ENCODE results near the gene GALNT16. TPM values are rescaled to one million over a fixed set of nuclear protein-coding genes. Genes with fewer than 3 reads are reported as not detected.
A peak's percentile ranks its signal among the peaks of the same experiment; 100 is the strongest.

Gene GALNT16
- total RNA-seq, 4 donors from 2014 or later: 2.5 to 11.3 (median 2.8) TPM

DNA sequence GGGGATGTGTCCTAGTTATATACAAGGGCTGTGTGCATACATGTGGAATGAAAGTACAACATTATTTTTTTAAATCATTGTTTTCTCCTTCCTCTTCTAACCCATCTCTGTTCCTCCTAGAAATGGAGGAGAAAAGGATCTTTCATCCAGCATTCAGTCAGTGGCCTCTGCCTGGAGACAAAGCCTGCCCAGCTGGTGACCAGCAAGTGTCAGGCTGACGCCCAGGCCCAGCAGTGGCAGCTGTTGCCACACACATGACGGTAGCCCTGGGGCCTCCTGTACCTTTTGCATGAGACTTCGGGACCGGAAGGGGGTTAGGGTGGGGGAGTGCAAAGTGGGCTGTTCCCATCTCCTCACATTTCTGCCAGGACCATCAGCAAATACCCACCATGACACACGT lies 92.0 kb downstream of the GALNT16 start:
- in situ Hi-C loops (cut with MboI; ENCODE audit: low pct_ligation_motif_present in 1 of 4, low pct_unique_long_range_greater_than_20kb in 1 of 4, low sequenced_read_pairs in 3 of 4): no loop called here
- no peak for TF ChIP-seq POLR2A (IDR thresholded peaks at IDR 0.05)
- TF ChIP-seq POLR2AphosphoS5 (IDR thresholded peaks at IDR 0.05): no peak
- Histone ChIP-seq H3K4me3 (no peak overlapping the region), H3K36me3 (no peaks in the 10 kb centered on the region), H3K9me3 (no peaks in the 10 kb centered on the region), H3K4me1 (peaks cover 0 to 11% (median 5%) of the 10 kb centered on the region in 4 donors), H3K27ac (no peak overlapping the region), H3K27me3 (no peaks in the 10 kb centered on the region)
- DNase-seq: no peak
- WGBS, 2 donors (ENCODE audit: low coverage in 1 of 2): 95% methylated on average over 5 of the region's 5 CpGs; no CpG with 5 or more reads in 1 of the 2 donors
- intact Hi-C loops (cut with DNase I; ENCODE audit: low total_unique reads): no loop called here

DNA sequence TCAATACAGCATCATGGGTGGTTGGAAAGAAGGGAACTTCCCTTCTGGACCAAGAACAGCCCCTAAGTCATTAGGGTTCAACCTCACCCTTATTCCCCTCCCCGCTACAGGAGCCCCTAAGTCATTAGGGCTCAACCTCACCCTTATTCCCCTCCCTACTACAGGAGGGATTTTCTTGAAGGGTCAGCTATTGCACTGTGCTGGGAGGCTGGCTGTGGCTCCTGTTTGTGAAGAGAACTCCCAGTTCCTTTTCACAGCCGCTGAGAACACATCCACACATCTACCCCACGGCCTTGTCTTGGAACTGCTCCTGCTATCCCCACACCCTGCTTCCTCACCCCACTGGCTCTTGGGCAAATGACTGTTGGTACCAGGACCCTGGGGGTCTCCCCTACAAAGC lies 93.2 kb downstream of the GALNT16 start:
- no peak for DNase-seq
- Histone ChIP-seq H3K36me3 (no peaks in the 10 kb centered on the region), H3K4me3 (no peak overlapping the region), H3K27ac (no peak overlapping the region), H3K4me1 (peaks cover 0 to 11% (median 5%) of the 10 kb centered on the region in 4 donors), H3K9me3 (no peaks in the 10 kb centered on the region), H3K27me3 (no peaks in the 10 kb centered on the region)
- intact Hi-C loops (cut with DNase I; ENCODE audit: low total_unique reads) (no loop called here), in situ Hi-C loops (cut with MboI; ENCODE audit: low pct_ligation_motif_present in 1 of 4, low pct_unique_long_range_greater_than_20kb in 1 of 4, low sequenced_read_pairs in 3 of 4) (no loop called here)
- 89% methylated on average over 3 of the region's 3 CpGs; no CpG with 5 or more reads in 1 of the 2 donors for WGBS, 2 donors (ENCODE audit: low coverage in 1 of 2)
- no peak for TF ChIP-seq POLR2A (IDR thresholded peaks at IDR 0.05)
- TF ChIP-seq POLR2AphosphoS5 (IDR thresholded peaks at IDR 0.05): no peak
- TF ChIP-seq EP300 (IDR thresholded peaks at IDR 0.05; ENCODE audit: low read depth): no peak
- TF ChIP-seq, protein P1, sequence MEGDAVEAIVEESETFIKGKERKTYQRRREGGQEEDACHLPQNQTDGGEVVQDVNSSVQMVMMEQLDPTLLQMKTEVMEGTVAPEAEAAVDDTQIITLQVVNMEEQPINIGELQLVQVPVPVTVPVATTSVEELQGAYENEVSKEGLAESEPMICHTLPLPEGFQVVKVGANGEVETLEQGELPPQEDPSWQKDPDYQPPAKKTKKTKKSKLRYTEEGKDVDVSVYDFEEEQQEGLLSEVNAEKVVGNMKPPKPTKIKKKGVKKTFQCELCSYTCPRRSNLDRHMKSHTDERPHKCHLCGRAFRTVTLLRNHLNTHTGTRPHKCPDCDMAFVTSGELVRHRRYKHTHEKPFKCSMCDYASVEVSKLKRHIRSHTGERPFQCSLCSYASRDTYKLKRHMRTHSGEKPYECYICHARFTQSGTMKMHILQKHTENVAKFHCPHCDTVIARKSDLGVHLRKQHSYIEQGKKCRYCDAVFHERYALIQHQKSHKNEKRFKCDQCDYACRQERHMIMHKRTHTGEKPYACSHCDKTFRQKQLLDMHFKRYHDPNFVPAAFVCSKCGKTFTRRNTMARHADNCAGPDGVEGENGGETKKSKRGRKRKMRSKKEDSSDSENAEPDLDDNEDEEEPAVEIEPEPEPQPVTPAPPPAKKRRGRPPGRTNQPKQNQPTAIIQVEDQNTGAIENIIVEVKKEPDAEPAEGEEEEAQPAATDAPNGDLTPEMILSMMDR (IDR thresholded peaks at IDR 0.05): no peak

DNA sequence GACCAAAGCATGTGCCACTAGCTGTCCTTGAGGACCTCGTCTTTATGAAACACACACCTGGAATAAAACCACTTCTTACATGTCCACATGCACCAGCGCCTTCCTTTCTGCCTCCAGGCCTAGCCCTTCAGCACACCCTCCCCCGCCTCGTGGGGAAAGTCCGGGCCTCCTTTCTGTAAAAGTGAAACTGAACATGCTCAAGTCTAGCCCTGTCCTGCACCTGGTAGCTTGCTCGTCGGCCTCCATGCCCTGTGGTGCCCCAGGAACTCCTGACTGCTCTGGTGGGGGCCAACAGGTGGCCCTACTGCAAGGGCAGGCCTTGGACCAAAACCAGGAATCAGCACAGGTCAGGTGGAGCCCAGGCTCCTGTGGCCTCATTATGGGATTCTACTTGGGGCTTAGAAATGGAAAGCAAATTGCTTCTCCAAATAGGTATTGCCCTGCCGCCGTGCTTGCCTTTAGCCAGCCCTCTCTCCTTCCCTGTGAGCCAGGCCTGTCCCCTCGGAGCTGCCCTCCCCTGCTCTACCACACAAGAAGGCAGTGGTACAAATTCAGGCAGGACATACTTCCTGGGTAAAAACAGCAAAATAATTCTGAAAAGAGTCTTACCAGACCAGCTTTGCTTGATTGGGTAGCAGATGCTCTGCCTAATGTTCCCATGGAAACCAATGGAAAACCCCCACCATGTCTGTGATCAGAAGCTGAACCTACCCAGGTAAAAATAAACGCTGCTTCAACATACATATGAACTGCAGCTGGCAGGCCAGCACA lies 94.6 kb downstream of the GALNT16 start:
- Histone ChIP-seq H3K4me1 (peaks cover 0 to 11% (median 5%) of the 10 kb centered on the region in 4 donors), H3K27ac (peak overlapping the region in 2 of 4 donors; percentile 23 to 38), H3K4me3 (no peak overlapping the region), H3K36me3 (no peaks in the 10 kb centered on the region), H3K9me3 (no peaks in the 10 kb centered on the region), H3K27me3 (no peaks in the 10 kb centered on the region)
- in situ Hi-C loops (cut with MboI; ENCODE audit: low pct_ligation_motif_present in 1 of 4, low pct_unique_long_range_greater_than_20kb in 1 of 4, low sequenced_read_pairs in 3 of 4): no loop called here
- peak; percentile 75 for DNase-seq
- intact Hi-C loops (cut with DNase I; ENCODE audit: low total_unique reads): loop anchor here (5.0 kb wide), 1 partner anchor 122 kb away; no protein-coding TSS in a partner anchor
- 56 to 71% methylated on average over 2 to 11 of the region's 11 CpGs for WGBS, 2 donors (ENCODE audit: low coverage in 1 of 2)
- TF ChIP-seq POLR2A (IDR thresholded peaks at IDR 0.05) (no peak), POLR2AphosphoS5 (IDR thresholded peaks at IDR 0.05) (no peak), EP300 (IDR thresholded peaks at IDR 0.05; ENCODE audit: low read depth) (no peak)
- TF ChIP-seq, protein P1 (IDR thresholded peaks at IDR 0.05): no peak

DNA sequence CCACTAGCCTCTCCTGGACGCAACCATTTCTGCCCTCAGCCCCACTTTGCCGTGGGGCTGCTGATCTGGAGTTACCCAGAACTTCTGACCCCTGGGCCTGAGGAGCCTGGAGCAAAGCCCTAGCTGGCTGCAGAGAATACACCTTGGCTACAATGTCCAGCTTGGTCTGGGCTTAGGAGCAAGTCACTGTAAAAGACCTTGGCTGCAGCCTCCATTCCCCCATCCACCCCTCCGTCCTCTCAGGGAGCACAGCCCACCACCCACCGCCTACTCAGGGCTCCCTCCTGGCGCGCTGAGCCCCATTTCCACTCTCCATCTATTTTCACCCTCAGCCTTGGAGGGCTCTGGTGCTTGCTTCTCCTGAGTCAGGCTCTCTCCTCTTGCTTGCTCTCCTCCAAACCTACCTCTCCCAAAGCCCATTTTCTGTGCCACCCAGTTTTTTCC lies 95.2 kb downstream of the GALNT16 start:
- Histone ChIP-seq H3K4me3 (no peak overlapping the region), H3K4me1 (peaks cover 0 to 11% (median 5%) of the 10 kb centered on the region in 4 donors), H3K27ac (peak overlapping the region in 3 of 4 donors; percentile 21 to 49 (median 38)), H3K27me3 (no peaks in the 10 kb centered on the region), H3K9me3 (no peaks in the 10 kb centered on the region), H3K36me3 (no peaks in the 10 kb centered on the region)
- TF ChIP-seq EP300 (IDR thresholded peaks at IDR 0.05; ENCODE audit: low read depth) (no peak), POLR2AphosphoS5 (IDR thresholded peaks at IDR 0.05) (no peak), POLR2A (IDR thresholded peaks at IDR 0.05) (no peak)
- TF ChIP-seq, protein P1 (IDR thresholded peaks at IDR 0.05): no peak
- DNase-seq: no peak
- 89 to 100% methylated on average over 1 to 6 of the region's 6 CpGs for WGBS, 2 donors (ENCODE audit: low coverage in 1 of 2)
- intact Hi-C loops (cut with DNase I; ENCODE audit: low total_unique reads): loop anchor here (5.0 kb wide), 1 partner anchor 123 kb away; no protein-coding TSS in a partner anchor
- in situ Hi-C loops (cut with MboI; ENCODE audit: low pct_ligation_motif_present in 1 of 4, low pct_unique_long_range_greater_than_20kb in 1 of 4, low sequenced_read_pairs in 3 of 4): no loop called here

Data from transverse colon (tissue), 4 donors.